IMR-90 (cell line): ENCODE data around the gene ACTA1. TPM values are rescaled to one million over a fixed set of nuclear protein-coding genes. Genes with fewer than 3 reads are reported as not detected.

Experiments used
- ATAC-seq: fragments of 200-7000 bp; cut with Tn5 transposase; 2 replicates; pipeline ENCODE4 v1.9.1; 2020; ENCODE audit warnings: low read depth, mild to moderate bottlenecking, moderate library complexity
- BruUV-seq: library from RNA; stranded (reverse); fragments of 400-500 nt; replicated peaks from 2 replicates; lab custom pipeline; 2021; lab: Mats Ljungman, UMichigan
- CTCF ChIA-PET: fragments of 300-600 bp; formaldehyde crosslinking; extraction: SDS; loops from one replicate; lab custom pipeline; 2021; ENCODE audit warnings: antibody characterized with exemption; lab: Yijun Ruan, JAX
- POLR2A ChIA-PET: fragments of 300-600 bp; sonication (Branson Sonifier 250); formaldehyde crosslinking; loops from one replicate; lab custom pipeline; 2022; ENCODE audit warnings: antibody characterized with exemption; ENCODE audit not compliant: unreplicated experiment; lab: Charles Lee
- DNase-seq: peaks from one replicate; pipeline ENCODE4 v3.0.0; 2013
- H2AFZ ChIP-seq: replicated peaks from 2 replicates; pipeline ENCODE3; 2013; ENCODE audit warnings: low read length, mild to moderate bottlenecking; ENCODE audit not compliant: poor library complexity
- H2AK5ac ChIP-seq: 2 replicates; pipeline ENCODE4 v1.6.1; 2013; ENCODE audit warnings: low read depth, low read length, inconsistent platforms
- H2AK9ac ChIP-seq: replicated peaks from 2 replicates; pipeline ENCODE3; 2013; ENCODE audit warnings: mild to moderate bottlenecking, low read depth, low read length, moderate library complexity; ENCODE audit not compliant: poor library complexity
- H2BK120ac ChIP-seq: 2 replicates; pipeline ENCODE4 v1.6.1; 2013; ENCODE audit warnings: low read depth, low read length, inconsistent platforms
- H2BK15ac ChIP-seq: 3 replicates; pipeline ENCODE4 v1.6.1; 2013; ENCODE audit warnings: low read depth, low read length, inconsistent platforms
- H2BK20ac ChIP-seq: 2 replicates; pipeline ENCODE4 v1.6.1; 2013; ENCODE audit warnings: low read depth, mild to moderate bottlenecking, inconsistent platforms, low read length, moderate library complexity
- H2BK5ac ChIP-seq: 2 replicates; pipeline ENCODE4 v1.6.1; 2013; ENCODE audit warnings: mild to moderate bottlenecking, low read depth, low read length, inconsistent platforms; ENCODE audit not compliant: poor library complexity, severe bottlenecking
- H3K14ac ChIP-seq: replicated peaks from 2 replicates; pipeline ENCODE4 v1.6.1; 2013; ENCODE audit warnings: low read depth, low read length, inconsistent platforms
- H3K18ac ChIP-seq: 2 replicates; pipeline ENCODE4 v1.6.1; 2013; ENCODE audit warnings: low read depth, low read length, control low read depth
- H3K23ac ChIP-seq: 2 replicates; pipeline ENCODE4 v1.6.1; 2013; ENCODE audit warnings: low read depth, low read length, inconsistent platforms
- H3K27ac ChIP-seq: 2 replicates; pipeline ENCODE4 v1.5.1; 2013; ENCODE audit warnings: mild to moderate bottlenecking, control low read depth, low read length; ENCODE audit not compliant: insufficient read depth
- H3K27me3 ChIP-seq: 2 replicates; pipeline ENCODE4 v1.6.1; 2013; ENCODE audit warnings: low read length; ENCODE audit not compliant: control insufficient read depth, insufficient read depth
- H3K36me3 ChIP-seq: 2 replicates; pipeline ENCODE4 v1.6.1; 2013; ENCODE audit warnings: low read length, mixed read lengths; ENCODE audit not compliant: control insufficient read depth, insufficient read depth
- H3K4ac ChIP-seq: 2 replicates; pipeline ENCODE4 v1.6.1; 2013; ENCODE audit warnings: low read depth, low read length, inconsistent platforms
- H3K4me1 ChIP-seq: 2 replicates; pipeline ENCODE4 v1.6.1; 2013; ENCODE audit warnings: low read length, mixed read lengths; ENCODE audit not compliant: control insufficient read depth, insufficient read depth
- H3K4me2 ChIP-seq: 2 replicates; pipeline ENCODE4 v1.6.1; 2013; ENCODE audit warnings: low read depth, mild to moderate bottlenecking, control low read depth, low read length, moderate library complexity
- H3K4me3 ChIP-seq: 2 replicates; pipeline ENCODE4 v1.5.1; 2013; ENCODE audit warnings: low read depth, mild to moderate bottlenecking, control low read depth, low read length, moderate library complexity; ENCODE audit not compliant: insufficient read depth
- H3K56ac ChIP-seq: 2 replicates; pipeline ENCODE4 v1.6.1; 2013; ENCODE audit warnings: low read length, inconsistent platforms; ENCODE audit not compliant: insufficient read depth; ENCODE audit errors: extremely low read depth
- H3K79me1 ChIP-seq, 2 experiments: 2 replicates each; pipeline ENCODE4 v1.6.1; 2013; ENCODE audit warnings: low read length in 2 of 2, inconsistent platforms in 1 of 2, low read depth in 1 of 2
- H3K9ac ChIP-seq: 2 replicates; pipeline ENCODE4 v1.6.1; 2013; ENCODE audit warnings: low read depth, low read length, control low read depth
- H3K9me1 ChIP-seq: 2 replicates; pipeline ENCODE4 v1.6.1; 2013; ENCODE audit warnings: low read length, inconsistent platforms; ENCODE audit not compliant: insufficient read depth
- H3K9me3 ChIP-seq: 2 replicates; pipeline ENCODE4 v1.6.1; 2013; ENCODE audit warnings: low read length; ENCODE audit not compliant: control insufficient read depth, insufficient read depth
- H4K20me1 ChIP-seq: 2 replicates; pipeline ENCODE4 v1.6.1; 2013; ENCODE audit warnings: low read length, inconsistent platforms; ENCODE audit not compliant: insufficient read depth
- H4K5ac ChIP-seq: 2 replicates; pipeline ENCODE4 v1.6.1; 2013; ENCODE audit warnings: mild to moderate bottlenecking, low read depth, low read length, control low read depth
- H4K8ac ChIP-seq, 2 experiments: 2 replicates each; pipeline ENCODE4 v1.6.1; 2013; ENCODE audit warnings: low read depth in 2 of 2, low read length in 2 of 2, control low read depth in 1 of 2, inconsistent platforms in 1 of 2
- H4K91ac ChIP-seq: 2 replicates; pipeline ENCODE4 v1.6.1; 2013; ENCODE audit warnings: low read depth, low read length, inconsistent platforms; ENCODE audit not compliant: insufficient read depth
- BHLHE40 ChIP-seq: fragments of 150-350 bp; IDR thresholded peaks from 2 replicates; pipeline ENCODE4 v1.6.1; 2016; ENCODE audit warnings: mild to moderate bottlenecking, low read depth, low read length
- CEBPB ChIP-seq: IDR thresholded peaks from 2 replicates; pipeline ENCODE4 v1.6.1; 2012; ENCODE audit warnings: low read depth, low read length, improper control_type of control experiment
- CHD1 ChIP-seq: IDR thresholded peaks from 2 replicates; pipeline ENCODE4 v1.6.1; 2012; ENCODE audit warnings: low read depth, low read length, improper control_type of control experiment
- CTCF ChIP-seq: conservative IDR thresholded peaks from 2 replicates; pipeline ENCODE4 v1.5.1; 2012; ENCODE audit warnings: mild to moderate bottlenecking, low read depth, low read length, improper control_type of control experiment
- ELK1 ChIP-seq: fragments of 150-350 bp; IDR thresholded peaks from 2 replicates; pipeline ENCODE4 v1.6.1; 2016; ENCODE audit warnings: low read depth, mild to moderate bottlenecking, low read length, moderate library complexity, borderline replicate concordance
- FOS ChIP-seq: fragments of 150-350 bp; IDR thresholded peaks from 2 replicates; pipeline ENCODE4 v1.6.1; 2016; ENCODE audit warnings: low read depth, low read length
- MAFK ChIP-seq: IDR thresholded peaks from 2 replicates; pipeline ENCODE4 v1.6.1; 2012; ENCODE audit warnings: low read depth, low read length, improper control_type of control experiment
- MAZ ChIP-seq: IDR thresholded peaks from 2 replicates; pipeline ENCODE4 v1.6.1; 2012; ENCODE audit warnings: low read depth, mild to moderate bottlenecking, low read length, improper control_type of control experiment, moderate library complexity, borderline replicate concordance
- MXI1 ChIP-seq: IDR thresholded peaks from 2 replicates; pipeline ENCODE4 v1.6.1; 2012; ENCODE audit warnings: low read depth, mild to moderate bottlenecking, low read length, moderate library complexity, borderline replicate concordance
- NFE2L2 ChIP-seq: fragments of 150-350 bp; IDR thresholded peaks from 2 replicates; pipeline ENCODE4 v1.6.1; 2016; ENCODE audit warnings: low read depth, mild to moderate bottlenecking, low read length
- POLR2A ChIP-seq: IDR thresholded peaks from 2 replicates; pipeline ENCODE4 v1.6.1; 2012; ENCODE audit warnings: mild to moderate bottlenecking, low read depth, low read length
- RAD21 ChIP-seq: IDR thresholded peaks from 2 replicates; pipeline ENCODE4 v1.6.1; 2012; ENCODE audit warnings: low read length, improper control_type of control experiment
- RCOR1 ChIP-seq: IDR thresholded peaks from 2 replicates; pipeline ENCODE4 v1.6.1; 2012; ENCODE audit warnings: mild to moderate bottlenecking, low read length, improper control_type of control experiment; ENCODE audit not compliant: insufficient replicate concordance
- RFX5 ChIP-seq: IDR thresholded peaks from 2 replicates; pipeline ENCODE4 v1.8.0; 2012; ENCODE audit warnings: low read depth, mild to moderate bottlenecking, low read length, moderate library complexity
- SMC3 ChIP-seq: fragments of 150-350 bp; IDR thresholded peaks from 2 replicates; pipeline ENCODE4 v1.6.1; 2016; ENCODE audit warnings: low read depth, mild to moderate bottlenecking, antibody characterized with exemption, low read length, moderate library complexity
- USF2 ChIP-seq: fragments of 150-350 bp; IDR thresholded peaks from 2 replicates; pipeline ENCODE4 v1.6.1; 2017; ENCODE audit warnings: mild to moderate bottlenecking, antibody characterized with exemption, low read length, low read depth
- WGBS, 2 experiments: methylation state at CpG; one replicate each; pipeline versions ENCODE4 v1.1.5 to v1.1.7; 2013; ENCODE audit warnings: missing lambda C conversion rate in 2 of 2; ENCODE audit not compliant: insufficient read length in 1 of 2; ENCODE audit errors: extremely low coverage in 2 of 2; 5-methylcytosine and 5-hydroxymethylcytosine counted together
- dilution Hi-C: fragments of 300-500 bp; cut with HindIII; formaldehyde crosslinking; loops from one replicate; pipeline ENCODE4 v1.14.3; 2018; ENCODE audit warnings: low sequenced_read_pairs; ENCODE audit not compliant: unreplicated experiment
- in situ Hi-C: fragments of 300-500 bp; cut with MboI; formaldehyde crosslinking; loops from 3 replicates; pipeline ENCODE4 v1.14.3; 2019; ENCODE audit warnings: low sequenced_read_pairs, inconsistent platforms, mixed read lengths
- intact Hi-C: fragments of 100-400 bp; cut with micrococcal nuclease; formaldehyde crosslinking; loops from 2 replicates; pipeline ENCODE4 v1.10.0; 2022
- polyA plus RNA-seq, 3 experiments: library from polyadenylated mRNA; depleted of rRNA; stranded (reverse); fragments of >200 nt; gene quantifications; 2 replicates each; pipeline ENCODE4 v1.2.3, GENCODE V29; 2012; ENCODE audit warnings: low replicate concordance in 1 of 3
- total RNA-seq: library from RNA; depleted of rRNA; stranded (reverse); fragments of >200 nt; gene quantifications from 2 replicates; pipeline ENCODE4 v1.2.3, GENCODE V29; 2012

ACTA1 gene
- total and polyA plus RNA-seq, 2 of the 4 experiments (the other 2 are of a cell fraction) = not detected

- intact Hi-C loops = loop anchor here (10.0 kb wide), 1 partner anchor 334 kb away; no protein-coding TSS in a partner anchor
- Histone ChIP-seq H4K5ac (no peak overlapping the region), H2BK15ac (no peak overlapping the region), H3K56ac (no peak overlapping the region), H4K91ac (no peak overlapping the region), H3K4me1 (no peaks in the 10 kb centered on the region), H4K8ac (no peak overlapping the region), H3K27ac (no peak overlapping the region), H3K18ac (no peak overlapping the region), H2AFZ (no peak overlapping the region), H3K9ac (no peak overlapping the region), H3K27me3 (no peaks in the 10 kb centered on the region), H3K9me3 (no peaks in the 10 kb centered on the region), H3K9me1 (no peaks in the 10 kb centered on the region), H3K79me1 (no peaks in the 10 kb centered on the region), H3K4ac (no peak overlapping the region), H2BK20ac (no peak overlapping the region), H3K4me3 (no peak overlapping the region), H3K4me2 (no peak overlapping the region), H2AK5ac (no peak overlapping the region), H4K20me1 (no peaks in the 10 kb centered on the region), H2BK120ac (no peak overlapping the region), H3K23ac (no peak overlapping the region), H3K36me3 (peaks cover 14% of the 10 kb centered on the region; the same call in 1 of the 2 replicates), H3K14ac (no peak overlapping the region), H2BK5ac (no peak overlapping the region), H2AK9ac (no peak overlapping the region)
- dilution Hi-C loops = no loop called here
- ATAC-seq (no peak), DNase-seq (no peak)
- POLR2A ChIA-PET = no interaction called here
- CTCF ChIA-PET = interaction anchor here (0.9 kb wide), 1 partner anchor 33 kb away, joined by 3 read pairs; no protein-coding TSS in a partner anchor
- in situ Hi-C loops = no loop called here
- no TSS peak for BruUV-seq
- TF ChIP-seq CEBPB (no peak), USF2 (no peak), MAZ (no peak), BHLHE40 (no peak), CHD1 (no peak), CTCF (no peak), ELK1 (no peak), MXI1 (no peak), FOS (no peak), POLR2A (no peak), MAFK (no peak), NFE2L2 (no peak), RCOR1 (no peak), RAD21 (no peak), SMC3 (no peak), RFX5 (no peak)
- no CpG with 5 or more reads among the region's 2 CpGs for WGBS, 2 experiments
Measured at GRCh38 chr1:229448845-229449244, 15.0 kb upstream of the ACTA1 start.
